ENCODE measurements around the gene GABRB3.

The GABRB3 gene

DNA sequence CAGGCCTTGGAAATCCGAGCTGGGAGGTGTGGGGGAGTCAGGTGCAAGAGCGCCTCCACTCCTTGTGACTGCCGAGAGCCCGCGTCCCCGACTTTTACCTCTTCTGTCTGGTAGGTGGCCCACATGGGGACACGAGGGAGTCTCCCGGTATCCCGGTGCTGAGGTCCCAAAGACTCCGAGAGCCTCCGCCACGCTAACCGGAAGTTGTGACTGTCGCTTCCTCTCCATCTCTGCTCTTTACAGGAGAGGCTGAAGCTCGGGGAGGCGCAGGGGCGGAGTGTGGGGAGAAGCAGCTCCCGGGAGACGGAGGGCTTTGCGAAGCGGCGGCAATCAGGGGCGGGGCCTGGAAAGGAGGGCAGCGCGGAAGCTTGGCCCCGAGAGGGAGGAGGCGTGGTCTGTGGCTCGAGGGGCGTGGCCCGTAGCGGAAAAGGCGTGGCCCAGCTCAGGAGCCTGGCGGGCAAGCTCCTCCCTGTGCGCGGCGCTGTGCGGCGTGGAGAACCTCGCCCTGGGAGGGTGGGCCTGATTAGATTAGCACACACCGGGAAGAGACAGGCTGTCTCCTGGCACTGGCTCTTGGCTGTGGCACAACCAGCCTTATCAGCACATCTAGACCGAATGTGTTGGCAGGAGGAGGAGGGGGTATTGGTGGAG, 143.9 kb downstream of the GABRB3 start:
- DNase-seq (ENCODE audit: low read depth), result peak; percentile 50
- H3K4me3 ChIP-seq (ENCODE audit: low read length), result peak overlapping the region; percentile 31
- TF ChIP-seq CTCF (IDR thresholded peaks at IDR 0.05; ENCODE audit: insufficient read depth, low read depth, low read length, missing control alignments), result no peak

DNA sequence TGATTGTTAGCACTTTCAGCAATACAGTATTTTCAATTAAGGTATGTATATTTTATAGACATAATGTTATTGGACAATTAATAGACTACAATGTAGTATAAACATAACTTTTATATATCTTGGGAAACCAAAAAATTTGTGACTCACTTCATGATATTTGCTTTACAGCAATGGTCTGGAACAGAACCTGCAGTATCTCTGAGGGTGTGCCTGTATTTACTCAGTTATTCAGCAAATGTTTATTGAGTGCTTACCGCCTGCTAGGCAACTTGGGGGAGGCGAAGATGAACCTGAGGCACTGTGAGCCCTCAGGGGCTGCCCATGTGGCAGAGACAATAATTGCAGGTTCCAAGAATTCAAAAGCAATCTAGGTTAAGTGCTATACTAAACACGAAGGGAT, 144.8 kb downstream of the GABRB3 start:
- H3K4me3 ChIP-seq (ENCODE audit: low read length), result peak overlapping the region; percentile 31
- DNase-seq (ENCODE audit: low read depth), result peak; percentile 11
- no peak for TF ChIP-seq CTCF (IDR thresholded peaks at IDR 0.05; ENCODE audit: insufficient read depth, low read depth, low read length, missing control alignments)

GRCh38 chr15:26624128-26624527, 148.7 kb downstream of the GABRB3 start:
- H3K4me3 ChIP-seq (ENCODE audit: low read length), result no peak overlapping the region
- DNase-seq (ENCODE audit: low read depth), result no peak
- TF ChIP-seq CTCF (IDR thresholded peaks at IDR 0.05; ENCODE audit: insufficient read depth, low read depth, low read length, missing control alignments), result no peak

DNA sequence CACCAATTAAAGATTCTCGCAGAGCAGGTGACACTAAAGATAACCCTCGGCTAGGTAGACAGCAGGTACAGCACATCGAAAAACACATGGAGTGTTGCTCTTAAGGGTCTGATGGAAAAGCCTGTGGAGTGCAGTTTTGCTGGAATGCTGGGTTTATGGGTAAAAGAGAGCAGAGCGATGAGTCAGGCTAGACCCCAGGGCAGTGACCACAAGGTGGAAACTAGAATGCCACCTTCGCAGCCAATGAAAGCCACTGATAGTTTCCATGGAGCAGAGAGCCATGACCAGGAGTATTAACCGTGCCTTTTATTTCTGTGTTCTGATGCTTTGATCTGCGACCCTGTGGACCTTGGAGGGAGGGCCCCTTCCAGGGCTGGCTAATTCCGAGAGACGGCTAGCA, 149.8 kb downstream of the GABRB3 start:
- H3K4me3 ChIP-seq (ENCODE audit: low read length), result no peak overlapping the region
- no peak for TF ChIP-seq CTCF (IDR thresholded peaks at IDR 0.05; ENCODE audit: insufficient read depth, low read depth, low read length, missing control alignments)
- no peak for DNase-seq (ENCODE audit: low read depth)

DNA sequence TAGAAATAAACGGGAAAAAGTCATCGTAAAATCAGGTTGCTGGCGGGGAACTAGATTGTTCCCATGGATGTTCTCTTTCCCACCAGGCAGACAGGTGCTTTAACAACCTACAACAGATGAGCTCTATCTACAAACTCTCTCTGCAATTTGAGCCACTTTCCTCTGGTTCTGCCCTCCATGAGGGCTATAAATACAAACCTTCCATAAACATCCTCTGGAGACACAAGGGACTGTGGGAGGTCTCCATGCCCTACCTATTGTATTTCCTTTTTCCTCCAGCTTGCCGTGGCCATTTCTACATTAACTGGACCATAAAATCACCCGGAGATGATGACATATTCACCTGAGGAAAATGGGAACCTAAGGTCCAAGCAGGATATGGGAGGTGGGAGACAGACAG, 151.1 kb downstream of the GABRB3 start:
- no peak for TF ChIP-seq CTCF (IDR thresholded peaks at IDR 0.05; ENCODE audit: insufficient read depth, low read depth, low read length, missing control alignments)
- H3K4me3 ChIP-seq (ENCODE audit: low read length), result no peak overlapping the region
- no peak for DNase-seq (ENCODE audit: low read depth)

- no peak overlapping the region for H3K4me3 ChIP-seq (ENCODE audit: low read length)
- no peak for DNase-seq (ENCODE audit: low read depth)
- no peak for TF ChIP-seq CTCF (IDR thresholded peaks at IDR 0.05; ENCODE audit: insufficient read depth, low read depth, low read length, missing control alignments)
Measured at GRCh38 chr15:26620528-26621458, 152.1 kb downstream of the GABRB3 start.
